Tibial artery (tissue), 4 donors: Measurements from ENCODE around the gene ABCA2.
"Not testable (repeated sequence)": the region's sequence is repeated elsewhere in the genome, so short reads cannot be mapped to it uniquely, and the experiment has no call there.

Experiments used
- DNase-seq, 2 donors: peaks; one replicate each; pipeline ENCODE4 v3.0.0-alpha.2; 2019
- H3K27ac ChIP-seq, 2 donors: fragments of 200-600 bp; sonication (generic) in 1 of 2; 1 replicate in 1 of 2; 2 replicates in 1 of 2; pipeline ENCODE4 v1.5.1; 2018 to 2019; ENCODE audit warnings: mild to moderate bottlenecking in 1 of 2
- H3K27me3 ChIP-seq, 2 donors: fragments of 200-600 bp; sonication (generic) in 1 of 2; one replicate each; pipeline versions ENCODE4 v1.5.1 to v1.6.0; 2016 to 2019
- H3K36me3 ChIP-seq, 3 donors: fragments of 200-600 bp; sonication (generic) in 2 of 3; one replicate each; pipeline ENCODE4 v1.5.1; 2016 to 2019; ENCODE audit warnings: mild to moderate bottlenecking in 2 of 3
- H3K4me1 ChIP-seq, 4 donors: fragments of 200-600 bp; sonication (generic) in 2 of 4; 1 replicate in 3 of 4; 2 replicates in 1 of 4; pipeline ENCODE4 v1.5.1; 2016 to 2019
- H3K4me3 ChIP-seq, 2 donors: fragments of 200-600 bp; sonication (generic) in 1 of 2; 1 replicate in 1 of 2; 2 replicates in 1 of 2; pipeline ENCODE4 v1.5.1; 2018 to 2019; ENCODE audit warnings: mild to moderate bottlenecking in 2 of 2
- H3K9me3 ChIP-seq, 3 donors: fragments of 200-600 bp; sonication (generic) in 1 of 3; one replicate each; pipeline ENCODE4 v1.5.1; 2016 to 2019
- CTCF ChIP-seq, 2 experiments: fragments of 200-600 bp in 1 of 2; fragments of 450-650 bp in 1 of 2; IDR thresholded peaks; one replicate each; pipeline ENCODE4 v1.5.1; 2017 to 2019; ENCODE audit warnings: antibody characterized with exemption in 2 of 2, mild to moderate bottlenecking in 1 of 2, moderate library complexity in 1 of 2
- intact Hi-C: fragments of 100-400 bp; cut with DNase I; formaldehyde crosslinking; loops from one replicate; pipeline ENCODE4 v1.15.0; 2023; ENCODE audit warnings: low total_unique reads

ABCA2 gene

DNA sequence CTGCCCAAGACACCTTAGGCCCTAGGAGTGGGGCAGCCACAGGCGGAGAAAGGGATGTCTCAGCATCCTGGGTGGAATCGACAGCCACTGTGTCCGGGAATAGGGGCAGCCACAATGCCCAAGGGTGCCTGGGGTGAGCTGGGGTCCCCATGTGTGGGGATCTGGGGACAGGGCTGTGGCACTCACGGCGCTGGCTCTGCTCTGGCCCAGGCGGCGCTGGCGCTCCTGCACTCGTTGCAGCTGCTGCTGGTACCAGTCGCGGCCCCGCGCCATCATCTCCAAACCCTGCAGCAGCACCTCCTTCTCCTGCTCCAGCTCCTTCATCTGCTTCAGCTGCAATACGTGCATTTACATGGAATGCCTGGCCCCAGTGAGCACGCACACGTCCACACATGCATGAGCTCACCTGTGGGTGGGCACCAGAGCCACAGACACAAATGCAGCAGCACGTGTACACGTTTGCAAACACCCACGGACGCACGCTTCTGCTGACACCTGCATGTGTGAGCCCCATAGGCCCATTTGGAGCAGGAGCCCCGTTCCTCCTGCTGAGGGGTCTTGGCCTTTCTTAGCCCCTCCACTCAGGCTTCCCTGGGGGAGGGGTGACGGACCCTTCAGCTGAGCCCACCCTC lies 37.4 kb upstream of the ABCA2 start:
- intact Hi-C loops: no loop called here
- Histone ChIP-seq H3K36me3 (no peaks in the 10 kb centered on the region), H3K27ac (no peak overlapping the region), H3K4me1 (peaks cover 0 to 20% (median 10%) of the 10 kb centered on the region in 4 donors), H3K9me3 (no peaks in the 10 kb centered on the region), H3K27me3 (peaks cover 0 to 68% of the 10 kb centered on the region in 2 donors), H3K4me3 (no peak overlapping the region)
- DNase-seq: no peak
- no peak for TF ChIP-seq CTCF (IDR thresholded peaks at IDR 0.05)

GRCh38 chr9:137064880-137065164 lies 36.8 kb upstream of the ABCA2 start:
- Histone ChIP-seq H3K27ac (no peak overlapping the region), H3K9me3 (no peaks in the 10 kb centered on the region), H3K4me1 (peaks cover 0 to 14% (median 5%) of the 10 kb centered on the region in 4 donors), H3K27me3 (peaks cover 0 to 63% of the 10 kb centered on the region in 2 donors), H3K4me3 (no peak overlapping the region), H3K36me3 (no peaks in the 10 kb centered on the region)
- DNase-seq: no peak
- no peak for TF ChIP-seq CTCF (IDR thresholded peaks at IDR 0.05)
- intact Hi-C loops: no loop called here

GRCh38 chr9:137064027-137064879 lies 36.2 kb upstream of the ABCA2 start:
- no peaks in the 10 kb centered on the region for H3K9me3 ChIP-seq
- intact Hi-C loops: no loop called here
- peaks cover 0 to 57% of the 10 kb centered on the region in 2 donors for H3K27me3 ChIP-seq
- no peak overlapping the region for H3K4me3 ChIP-seq
- peaks cover 0 to 8% (median under 1%) of the 10 kb centered on the region in 4 donors for H3K4me1 ChIP-seq
- TF ChIP-seq CTCF (IDR thresholded peaks at IDR 0.05): peak; percentile 88 to 96
- H3K27ac ChIP-seq: no peak overlapping the region
- no peaks in the 10 kb centered on the region for H3K36me3 ChIP-seq
- DNase-seq: peak in 1 of 2 donors; percentile 48

DNA sequence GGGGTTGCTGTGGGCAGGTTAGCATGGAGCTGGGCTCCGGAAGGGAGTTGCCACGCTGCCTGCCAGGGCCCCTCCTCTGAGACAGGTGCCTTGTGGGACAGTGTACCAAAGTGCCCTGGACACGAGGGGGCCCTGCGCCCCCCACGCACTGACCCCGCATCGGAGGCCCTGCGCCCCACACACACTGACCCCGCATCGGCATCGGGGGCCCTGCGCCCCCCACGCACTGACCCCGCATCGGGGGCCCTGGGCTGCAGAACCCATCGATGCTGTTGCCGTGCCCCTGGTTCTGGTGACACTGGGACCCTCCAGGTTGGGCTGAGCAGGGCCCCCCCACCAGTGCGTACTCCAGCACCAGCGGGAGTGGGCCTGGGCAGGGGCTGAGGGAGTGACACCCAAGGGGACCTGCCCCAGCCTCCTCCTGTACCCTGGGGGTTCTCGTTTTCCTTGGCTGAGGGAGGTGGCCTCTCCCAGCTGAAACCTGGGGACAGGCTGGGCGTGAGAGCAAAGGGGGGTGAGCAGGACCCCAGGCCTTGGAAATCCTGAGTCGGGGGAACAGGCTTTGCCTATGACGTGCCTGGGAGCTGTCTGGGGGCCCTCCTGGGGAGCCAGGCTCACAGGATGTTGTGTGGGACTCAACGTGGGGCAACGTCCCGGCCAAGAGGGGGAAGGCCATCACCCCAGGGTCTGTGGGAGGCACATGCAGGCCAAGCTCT lies 35.4 kb upstream of the ABCA2 start:
- Histone ChIP-seq H3K4me3 (no peak overlapping the region), H3K27ac (no peak overlapping the region), H3K4me1 (peaks cover 0 to 7% (median under 1%) of the 10 kb centered on the region in 4 donors), H3K27me3 (peaks cover 0 to 49% of the 10 kb centered on the region in 2 donors), H3K36me3 (no peaks in the 10 kb centered on the region), H3K9me3 (no peaks in the 10 kb centered on the region)
- TF ChIP-seq CTCF (IDR thresholded peaks at IDR 0.05): no peak
- intact Hi-C loops: no loop called here
- DNase-seq: no peak

- DNase-seq, H3K36me3 ChIP-seq, H3K9me3 ChIP-seq, H3K27ac ChIP-seq, H3K4me3 ChIP-seq, intact Hi-C loops, H3K4me1 ChIP-seq: not testable (repeated sequence)
- peaks cover 0 to 42% of the 10 kb centered on the region in 2 donors for H3K27me3 ChIP-seq
Observed at GRCh38 chr9:137062798-137063197, 34.8 kb upstream of the ABCA2 start.

- Histone ChIP-seq H3K36me3 (no peaks in the 10 kb centered on the region), H3K27me3 (peaks cover 0 to 40% of the 10 kb centered on the region in 2 donors), H3K4me3 (no peak overlapping the region), H3K9me3 (no peaks in the 10 kb centered on the region), H3K4me1 (peaks cover 0 to 7% (median under 1%) of the 10 kb centered on the region in 4 donors), H3K27ac (no peak overlapping the region)
- TF ChIP-seq CTCF (IDR thresholded peaks at IDR 0.05): no peak
- no peak for DNase-seq
- intact Hi-C loops: no loop called here
Observed at GRCh38 chr9:137062384-137062783, 34.3 kb upstream of the ABCA2 start.
